HL-60 (cell line): ENCODE results near the gene SHF.

Source experiments
- CTCF ChIP-seq: IDR thresholded peaks from one replicate; pipeline ENCODE4 v1.5.1; 2011; ENCODE audit warnings: low read length, control low read depth, inconsistent platforms; ENCODE audit not compliant: insufficient read depth
- GABPA ChIP-seq: IDR thresholded peaks from 2 replicates; pipeline ENCODE4 v1.6.1; 2012; ENCODE audit warnings: low read depth
- POLR2AphosphoS5 ChIP-seq: IDR thresholded peaks from 2 replicates; pipeline ENCODE4 v1.6.1; 2012; ENCODE audit warnings: low read depth
- REST ChIP-seq: IDR thresholded peaks from 2 replicates; pipeline ENCODE4 v1.6.1; 2012; ENCODE audit warnings: low read depth; ENCODE audit not compliant: insufficient replicate concordance
- SPI1 ChIP-seq: IDR thresholded peaks from 2 replicates; pipeline ENCODE4 v1.6.1; 2012; ENCODE audit warnings: low read depth, mild to moderate bottlenecking, borderline replicate concordance

GRCh38 chr15:45129651-45130129 lies 58.1 kb downstream of the SHF start, which contains the start of the genes DUOX1 and DUOXA1:
- TF ChIP-seq CTCF, result no peak
- TF ChIP-seq REST, result no peak
- TF ChIP-seq POLR2AphosphoS5, result no peak
- TF ChIP-seq GABPA, result no peak
- no peak for TF ChIP-seq SPI1
